Activated CD4-positive, alpha-beta T cell treated with anti-CD3 and anti-CD28 coated beads, Interleukin-2, amount 10 ng/mL, durations not matched to agents 7 days and 5 days (primary cell): ENCODE data around the gene LNX1. TPM values are rescaled to one million over a fixed set of nuclear protein-coding genes. Genes with fewer than 3 reads are reported as not detected.

ENCODE experiments used
- CTCF ChIA-PET: fragments of 350-600 bp; sonication (Branson Sonifier 250); formaldehyde crosslinking; loops from one replicate; lab custom pipeline; 2021; ENCODE audit warnings: antibody characterized with exemption; lab: Charles Lee
- POLR2A ChIA-PET: fragments of 350-600 bp; sonication (Branson Sonifier 250); formaldehyde crosslinking; loops from one replicate; lab custom pipeline; 2021; ENCODE audit warnings: antibody characterized with exemption; lab: Charles Lee
- DNase-seq: peaks from one replicate; pipeline ENCODE4 v3.0.0-alpha.2; 2020
- H3K27ac Mint-ChIP-seq: one replicate; pipeline ENCODE4 v1.8.0; 2021; ENCODE audit warnings: mild to moderate bottlenecking, moderate library complexity, mixed read lengths
- H3K27me3 Mint-ChIP-seq: one replicate; pipeline ENCODE4 v1.8.0; 2021; ENCODE audit warnings: mixed read lengths
- H3K36me3 Mint-ChIP-seq: one replicate; pipeline ENCODE4 v1.8.0; 2021; ENCODE audit warnings: low read depth, mixed read lengths
- H3K4me1 Mint-ChIP-seq: one replicate; pipeline ENCODE4 v1.8.0; 2021; ENCODE audit warnings: mixed read lengths
- H3K4me3 Mint-ChIP-seq: one replicate; pipeline ENCODE4 v1.8.0; 2021; ENCODE audit warnings: mild to moderate bottlenecking, moderate library complexity, mixed read lengths
- H3K9me3 Mint-ChIP-seq: one replicate; pipeline ENCODE4 v1.8.0; 2021; ENCODE audit warnings: mixed read lengths
- total RNA-seq, 2 experiments: library from RNA; stranded (reverse); gene quantifications; one replicate each; pipeline ENCODE4 v1.2.3, GENCODE V29; 2021

LNX1 gene
- total RNA-seq, 2 experiments from 2014 or later, result not detected

GRCh38 chr4:53490965-53491622 lies 100.2 kb downstream of the LNX1 start:
- Mint-ChIP-seq H3K27me3 (peaks cover 21% of the 10 kb centered on the region), H3K27ac (no peak overlapping the region), H3K9me3 (no peaks in the 10 kb centered on the region), H3K4me1 (no peaks in the 10 kb centered on the region), H3K36me3 (no peaks in the 10 kb centered on the region), H3K4me3 (no peak overlapping the region)
- ChIA-PET CTCF (interaction anchor here (1.7 kb wide), 1 partner anchor 10 kb away, joined by 5 read pairs; no protein-coding TSS in a partner anchor), POLR2A (no interaction called here)
- DNase-seq, result no peak

DNA sequence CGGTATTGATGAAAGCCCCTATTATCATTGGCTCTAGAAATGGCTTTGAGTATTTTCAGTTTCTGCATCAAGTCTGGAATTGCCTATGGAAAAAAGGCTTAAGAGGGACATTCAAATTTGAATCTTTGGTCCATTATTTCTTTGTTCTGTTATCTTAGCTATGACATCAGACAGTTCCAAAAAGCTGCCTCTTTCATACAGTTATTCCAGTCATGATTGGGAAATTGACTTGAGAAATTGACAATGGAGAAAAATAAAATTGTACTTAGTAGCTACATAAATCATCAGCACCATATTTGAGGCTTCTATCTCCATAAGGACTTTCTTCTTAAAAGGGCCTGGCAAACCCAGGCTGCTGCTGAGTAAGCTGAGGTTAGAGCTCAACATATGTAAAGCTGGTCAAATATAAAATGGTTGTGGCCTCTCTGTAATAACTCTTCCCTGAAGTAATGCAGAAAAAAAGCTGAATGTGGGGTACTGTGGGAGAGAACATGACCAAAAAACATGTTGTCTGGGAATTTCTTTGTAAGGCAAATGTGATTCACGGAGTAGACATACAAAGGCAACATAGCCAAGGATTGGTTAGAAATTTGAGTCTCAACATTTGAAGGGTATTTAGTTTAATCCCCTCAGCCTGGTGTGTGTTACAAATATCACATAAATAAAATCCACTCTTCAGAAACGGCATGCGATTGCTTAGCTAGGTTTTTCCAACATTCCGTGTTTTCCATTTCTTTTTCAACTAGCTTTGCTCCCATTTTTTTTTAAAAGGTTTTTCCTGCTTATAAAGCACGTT lies 100.9 kb downstream of the LNX1 start:
- no peak overlapping the region for H3K27ac Mint-ChIP-seq
- no peak for DNase-seq
- no peak overlapping the region for H3K4me3 Mint-ChIP-seq
- H3K27me3 Mint-ChIP-seq, result peaks cover 28% of the 10 kb centered on the region
- H3K36me3 Mint-ChIP-seq, result no peaks in the 10 kb centered on the region
- ChIA-PET POLR2A (no interaction called here), CTCF (interaction anchor here (1.7 kb wide), 1 partner anchor 10 kb away, joined by 5 read pairs; no protein-coding TSS in a partner anchor)
- no peaks in the 10 kb centered on the region for H3K4me1 Mint-ChIP-seq
- no peaks in the 10 kb centered on the region for H3K9me3 Mint-ChIP-seq

- DNase-seq, result no peak
- CTCF ChIA-PET, result interaction anchor here (0.6 to 1.7 kb wide), 2 partner anchors 11 to 292 kb away, joined by 3 to 5 read pairs; no protein-coding TSS in a partner anchor
- H3K4me3 Mint-ChIP-seq, result no peak overlapping the region
- POLR2A ChIA-PET, result no interaction called here
- H3K36me3 Mint-ChIP-seq, result no peaks in the 10 kb centered on the region
- no peaks in the 10 kb centered on the region for H3K9me3 Mint-ChIP-seq
- H3K27me3 Mint-ChIP-seq, result peaks cover 34% of the 10 kb centered on the region
- no peaks in the 10 kb centered on the region for H3K4me1 Mint-ChIP-seq
- no peak overlapping the region for H3K27ac Mint-ChIP-seq
Observed at GRCh38 chr4:53489279-53489889, 101.9 kb downstream of the LNX1 start.

DNA sequence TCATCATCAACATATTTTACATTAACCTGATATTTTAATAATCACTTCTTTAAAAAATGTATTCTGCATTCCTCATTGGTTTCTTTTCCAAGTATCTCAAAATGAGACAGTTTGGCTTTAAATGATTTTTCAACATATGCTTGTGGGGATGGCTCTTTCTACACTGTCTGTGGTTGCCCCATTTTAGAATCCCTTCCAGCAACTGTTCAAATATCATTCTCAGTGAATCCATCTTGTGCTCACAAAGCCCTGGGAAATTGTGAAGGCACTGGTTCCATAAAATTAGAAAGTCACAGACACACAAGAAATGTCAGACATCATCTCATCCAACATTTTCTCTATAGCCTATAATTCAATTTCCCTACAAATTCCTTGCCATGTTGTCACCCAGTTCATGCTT lies 103.5 kb downstream of the LNX1 start:
- no peak overlapping the region for H3K4me3 Mint-ChIP-seq
- no peaks in the 10 kb centered on the region for H3K4me1 Mint-ChIP-seq
- ChIA-PET CTCF (no interaction called here), POLR2A (no interaction called here)
- DNase-seq, result no peak
- H3K36me3 Mint-ChIP-seq, result no peaks in the 10 kb centered on the region
- H3K9me3 Mint-ChIP-seq, result no peaks in the 10 kb centered on the region
- no peak overlapping the region for H3K27ac Mint-ChIP-seq
- peaks cover 41% of the 10 kb centered on the region for H3K27me3 Mint-ChIP-seq

DNA sequence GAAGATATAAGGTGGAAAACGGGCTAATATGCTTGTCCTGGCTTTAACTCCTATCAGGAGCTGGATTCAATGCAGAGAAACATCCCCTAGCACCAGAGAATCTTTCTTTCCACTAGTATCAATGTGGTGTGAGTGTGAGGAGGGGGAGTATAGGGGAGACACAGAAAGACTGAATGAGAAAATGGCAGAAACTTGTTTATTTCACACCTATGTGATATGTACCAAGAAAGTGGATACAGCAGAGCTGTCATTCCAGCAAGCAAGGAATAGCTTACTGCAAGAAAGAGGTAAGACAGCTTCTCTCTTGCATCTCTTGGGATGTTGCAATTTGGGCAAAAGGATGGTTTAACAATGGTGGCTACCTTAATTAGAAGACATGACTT lies 105.6 kb downstream of the LNX1 start:
- Mint-ChIP-seq H3K36me3 (no peaks in the 10 kb centered on the region), H3K27ac (no peak overlapping the region), H3K4me1 (no peaks in the 10 kb centered on the region), H3K27me3 (peaks cover 41% of the 10 kb centered on the region), H3K9me3 (no peaks in the 10 kb centered on the region), H3K4me3 (no peak overlapping the region)
- ChIA-PET POLR2A (no interaction called here), CTCF (no interaction called here)
- DNase-seq, result no peak

GRCh38 chr4:53484911-53485657 lies 106.2 kb downstream of the LNX1 start:
- Mint-ChIP-seq H3K4me1 (no peaks in the 10 kb centered on the region), H3K4me3 (no peak overlapping the region), H3K36me3 (no peaks in the 10 kb centered on the region), H3K27me3 (peaks cover 39% of the 10 kb centered on the region), H3K9me3 (no peaks in the 10 kb centered on the region), H3K27ac (no peak overlapping the region)
- ChIA-PET CTCF (no interaction called here), POLR2A (no interaction called here)
- DNase-seq, result no peak

DNA sequence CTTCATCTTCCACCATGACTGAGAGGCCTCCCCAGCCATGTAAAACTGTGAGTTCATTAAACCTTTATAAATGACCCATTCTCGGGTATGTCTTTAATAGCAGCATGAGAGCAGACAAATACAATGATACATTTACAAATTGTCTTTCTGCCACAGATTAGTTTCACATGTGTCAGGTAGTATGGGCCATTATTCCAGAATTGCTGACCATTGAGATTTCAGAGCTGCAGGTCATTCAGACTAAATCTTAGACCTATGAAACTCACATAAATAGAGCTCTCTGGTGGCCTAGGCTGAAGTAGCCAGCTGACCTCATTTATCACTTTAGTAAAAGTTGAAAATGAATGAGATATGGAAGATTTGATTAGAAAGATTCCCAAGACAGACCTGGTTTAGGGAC lies 108.0 kb downstream of the LNX1 start:
- peaks cover 35% of the 10 kb centered on the region for H3K27me3 Mint-ChIP-seq
- no peaks in the 10 kb centered on the region for H3K4me1 Mint-ChIP-seq
- H3K9me3 Mint-ChIP-seq, result no peaks in the 10 kb centered on the region
- no peaks in the 10 kb centered on the region for H3K36me3 Mint-ChIP-seq
- no peak overlapping the region for H3K27ac Mint-ChIP-seq
- no peak overlapping the region for H3K4me3 Mint-ChIP-seq
- ChIA-PET POLR2A (no interaction called here), CTCF (no interaction called here)
- DNase-seq, result no peak

GRCh38 chr4:53481586-53481985 lies 109.7 kb downstream of the LNX1 start:
- H3K9me3 Mint-ChIP-seq, result no peaks in the 10 kb centered on the region
- H3K27ac Mint-ChIP-seq, result no peak overlapping the region
- CTCF ChIA-PET, result no interaction called here
- H3K4me3 Mint-ChIP-seq, result no peak overlapping the region
- H3K36me3 Mint-ChIP-seq, result no peaks in the 10 kb centered on the region
- no peak for DNase-seq
- POLR2A ChIA-PET, result no interaction called here
- H3K4me1 Mint-ChIP-seq, result no peaks in the 10 kb centered on the region
- peaks cover 21% of the 10 kb centered on the region for H3K27me3 Mint-ChIP-seq

DNA sequence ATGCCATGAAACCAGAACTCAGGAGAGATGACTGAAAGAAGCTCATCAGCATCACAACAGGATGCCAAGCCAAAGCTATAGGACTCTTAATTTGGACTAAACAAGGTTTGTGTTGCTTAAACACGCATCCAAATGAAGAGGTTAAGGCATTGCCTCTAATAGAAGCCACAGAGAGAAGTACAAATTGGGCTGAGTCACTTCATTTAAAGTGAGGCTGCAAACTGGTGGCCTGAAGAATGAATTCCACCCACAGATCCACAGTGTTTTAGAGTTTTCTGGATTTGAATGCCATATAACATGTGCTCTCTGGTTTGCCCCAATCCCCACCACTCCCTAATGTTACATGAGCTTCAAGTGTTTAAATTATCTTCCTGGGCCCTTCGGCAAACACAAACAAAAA lies 110.4 kb downstream of the LNX1 start:
- DNase-seq, result no peak
- H3K27ac Mint-ChIP-seq, result no peak overlapping the region
- no peaks in the 10 kb centered on the region for H3K36me3 Mint-ChIP-seq
- peaks cover 18% of the 10 kb centered on the region for H3K27me3 Mint-ChIP-seq
- H3K9me3 Mint-ChIP-seq, result no peaks in the 10 kb centered on the region
- H3K4me3 Mint-ChIP-seq, result no peak overlapping the region
- ChIA-PET CTCF (no interaction called here), POLR2A (no interaction called here)
- no peaks in the 10 kb centered on the region for H3K4me1 Mint-ChIP-seq

- Mint-ChIP-seq H3K9me3 (no peaks in the 10 kb centered on the region), H3K27ac (no peak overlapping the region), H3K27me3 (peaks cover 12% of the 10 kb centered on the region), H3K36me3 (no peaks in the 10 kb centered on the region), H3K4me1 (no peaks in the 10 kb centered on the region), H3K4me3 (no peak overlapping the region)
- DNase-seq, result no peak
- POLR2A ChIA-PET, result no interaction called here
- CTCF ChIA-PET, result no interaction called here
Observed at GRCh38 chr4:53479736-53480525, 111.4 kb downstream of the LNX1 start.

GRCh38 chr4:53478671-53479456 lies 112.4 kb downstream of the LNX1 start:
- ChIA-PET POLR2A (no interaction called here), CTCF (no interaction called here)
- H3K9me3 Mint-ChIP-seq, result no peaks in the 10 kb centered on the region
- H3K27me3 Mint-ChIP-seq, result peaks cover 5% of the 10 kb centered on the region
- no peak overlapping the region for H3K4me3 Mint-ChIP-seq
- no peaks in the 10 kb centered on the region for H3K36me3 Mint-ChIP-seq
- no peaks in the 10 kb centered on the region for H3K4me1 Mint-ChIP-seq
- DNase-seq, result no peak
- H3K27ac Mint-ChIP-seq, result no peak overlapping the region

- Mint-ChIP-seq H3K27ac (no peak overlapping the region), H3K4me1 (no peaks in the 10 kb centered on the region), H3K4me3 (no peak overlapping the region), H3K36me3 (no peaks in the 10 kb centered on the region), H3K9me3 (peaks cover 5% of the 10 kb centered on the region), H3K27me3 (peaks cover 4% of the 10 kb centered on the region)
- DNase-seq, result no peak
- CTCF ChIA-PET, result no interaction called here
- POLR2A ChIA-PET, result no interaction called here
Observed at GRCh38 chr4:53477636-53478035, 113.7 kb downstream of the LNX1 start.
